Suprapubic skin (tissue), 4 donors: ENCODE measurements around the gene FDXR. TPM values are rescaled to one million over a fixed set of nuclear protein-coding genes. Genes with fewer than 3 reads are reported as not detected.

Experiments used
- DNase-seq, 2 donors: peaks; one replicate each; pipeline ENCODE4 v3.0.0-alpha.2; 2019; ENCODE audit warnings: low spot score in 2 of 2
- H3K27ac ChIP-seq: fragments of 200-600 bp; sonication (generic); one replicate; pipeline ENCODE4 v1.5.1; 2019
- H3K27me3 ChIP-seq: fragments of 200-600 bp; sonication (generic); one replicate; pipeline ENCODE4 v1.5.1; 2019
- H3K36me3 ChIP-seq: fragments of 200-600 bp; sonication (generic); one replicate; pipeline ENCODE4 v1.5.1; 2019
- H3K4me1 ChIP-seq: fragments of 200-600 bp; sonication (generic); one replicate; pipeline ENCODE4 v1.5.1; 2019
- H3K4me3 ChIP-seq: fragments of 200-600 bp; sonication (generic); one replicate; pipeline ENCODE4 v1.5.1; 2019; ENCODE audit warnings: mild to moderate bottlenecking
- H3K9me3 ChIP-seq: fragments of 200-600 bp; sonication (generic); one replicate; pipeline ENCODE4 v1.5.1; 2019
- EP300 ChIP-seq: sonication (generic); formaldehyde crosslinking; IDR thresholded peaks from one replicate; pipeline ENCODE4 v1.6.1; 2017; ENCODE audit warnings: antibody characterized with exemption
- POLR2A ChIP-seq, 2 donors: fragments of 450-650 bp; IDR thresholded peaks; one replicate each; pipeline ENCODE4 v1.6.1; 2017; ENCODE audit warnings: antibody characterized with exemption in 2 of 2, mild to moderate bottlenecking in 2 of 2, moderate library complexity in 2 of 2
- POLR2AphosphoS5 ChIP-seq, 3 donors: sonication (generic); formaldehyde crosslinking; IDR thresholded peaks; one replicate each; pipeline ENCODE4 v1.6.1; 2017; ENCODE audit warnings: antibody characterized with exemption in 3 of 3
- WGBS: methylation state at CpG from one replicate; pipeline ENCODE4 v1.1.5; 2018; 5-methylcytosine and 5-hydroxymethylcytosine counted together
- total RNA-seq, 4 donors: library from RNA; depleted of rRNA; stranded (reverse); fragments of >200 nt; gene quantifications; one replicate each; pipeline ENCODE4 v1.1.0, GENCODE V29; 2016
- TF ChIP-seq, protein P1 (sequence below), 2 donors: fragments of 200-600 bp in 1 of 2; fragments of 450-650 bp in 1 of 2; sonication (generic) in 1 of 2; IDR thresholded peaks; one replicate each; pipeline ENCODE4 v1.5.1; 2016 to 2019; ENCODE audit warnings: antibody characterized with exemption in 2 of 2, mild to moderate bottlenecking in 1 of 2, moderate library complexity in 1 of 2

The FDXR gene, protein sequence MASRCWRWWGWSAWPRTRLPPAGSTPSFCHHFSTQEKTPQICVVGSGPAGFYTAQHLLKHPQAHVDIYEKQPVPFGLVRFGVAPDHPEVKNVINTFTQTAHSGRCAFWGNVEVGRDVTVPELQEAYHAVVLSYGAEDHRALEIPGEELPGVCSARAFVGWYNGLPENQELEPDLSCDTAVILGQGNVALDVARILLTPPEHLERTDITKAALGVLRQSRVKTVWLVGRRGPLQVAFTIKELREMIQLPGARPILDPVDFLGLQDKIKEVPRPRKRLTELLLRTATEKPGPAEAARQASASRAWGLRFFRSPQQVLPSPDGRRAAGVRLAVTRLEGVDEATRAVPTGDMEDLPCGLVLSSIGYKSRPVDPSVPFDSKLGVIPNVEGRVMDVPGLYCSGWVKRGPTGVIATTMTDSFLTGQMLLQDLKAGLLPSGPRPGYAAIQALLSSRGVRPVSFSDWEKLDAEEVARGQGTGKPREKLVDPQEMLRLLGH
- total RNA-seq, result 10 to 100 TPM; 19.1 to 34.1 (median 24.7) TPM

DNA sequence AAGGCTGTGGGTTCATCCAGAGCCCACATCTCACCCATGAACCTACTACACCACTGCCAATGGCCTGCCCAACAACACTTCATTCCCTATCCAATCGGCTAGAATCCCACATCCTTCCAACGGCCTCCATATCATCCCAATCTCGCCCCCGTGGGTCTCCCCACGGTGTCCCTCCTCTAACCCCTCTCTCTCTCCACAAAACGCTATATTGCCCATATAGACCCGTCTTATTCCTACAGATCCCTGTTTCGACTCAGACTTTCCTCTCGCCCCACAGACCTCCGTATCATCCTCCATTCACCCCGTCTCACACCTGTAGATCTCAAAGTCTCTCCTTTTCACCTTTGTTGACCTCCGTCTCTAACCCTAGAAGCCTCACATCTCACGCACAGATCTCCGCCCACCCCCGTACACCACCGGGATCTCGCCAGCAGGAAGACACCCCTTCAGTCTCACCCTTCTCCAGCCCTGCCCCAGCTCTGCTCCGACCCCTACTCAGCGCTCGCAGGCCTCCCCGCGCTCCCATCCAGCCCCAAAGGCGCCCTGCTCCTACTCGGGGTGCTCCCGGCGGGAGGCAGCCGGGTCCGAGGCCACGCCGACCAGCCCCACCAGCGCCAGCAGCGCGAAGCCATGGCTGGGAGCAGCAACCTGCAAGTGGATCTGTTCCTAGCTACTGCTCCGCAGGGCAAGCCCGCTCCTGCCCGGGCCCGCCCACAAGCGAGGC, at the start of gene FDXR:
FDXR (minus strand) TSS at position 682 of the 724 bp plus-strand sequence; CDS start at position 632, 50 bp downstream.
- Histone ChIP-seq H3K36me3 (no peaks in the 10 kb centered on the region), H3K4me1 (peaks cover 22% of the 10 kb centered on the region), H3K27me3 (no peaks in the 10 kb centered on the region), H3K27ac (peak within 1 kb of the TSS; percentile 87), H3K9me3 (no peaks in the 10 kb centered on the region), H3K4me3 (peak within 1 kb of the TSS; percentile 61)
- no peak for TF ChIP-seq POLR2AphosphoS5 (IDR thresholded peaks at IDR 0.05)
- peak in 1 of 2 donors; percentile 23 for TF ChIP-seq POLR2A (IDR thresholded peaks at IDR 0.05)
- 11% methylated on average over 27 of the region's 38 CpGs for WGBS
- DNase-seq, result peak in 1 of 2 donors; percentile 59

DNA sequence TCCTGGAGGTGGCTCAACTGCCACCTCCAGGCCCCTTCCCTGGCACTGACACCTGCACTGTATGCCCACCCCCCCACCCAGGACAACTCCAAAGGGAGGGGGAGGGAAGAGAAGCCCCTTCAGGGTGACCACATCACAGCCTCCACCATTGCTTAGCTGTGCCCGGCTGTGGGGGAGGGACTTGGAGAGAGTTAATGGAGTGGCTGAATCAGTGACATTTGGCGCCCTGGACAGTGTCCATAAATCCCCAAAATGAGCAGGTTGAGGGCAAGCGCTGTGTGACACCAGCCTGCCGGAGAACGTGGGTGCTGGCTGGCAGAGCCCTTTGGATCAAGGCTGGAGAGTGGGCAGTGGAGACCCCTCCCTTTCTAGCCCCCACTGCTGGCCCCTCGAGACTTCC, 49.4 kb upstream of the FDXR start:
- peaks cover 65% of the 10 kb centered on the region for H3K27me3 ChIP-seq
- no peaks in the 10 kb centered on the region for H3K9me3 ChIP-seq
- no peak overlapping the region for H3K4me3 ChIP-seq
- H3K4me1 ChIP-seq, result peaks cover 44% of the 10 kb centered on the region
- 49% methylated on average over 6 of the region's 6 CpGs for WGBS
- DNase-seq, result no peak
- TF ChIP-seq POLR2A (IDR thresholded peaks at IDR 0.05) (no peak), POLR2AphosphoS5 (IDR thresholded peaks at IDR 0.05) (no peak), EP300 (no peak)
- TF ChIP-seq, protein P1, sequence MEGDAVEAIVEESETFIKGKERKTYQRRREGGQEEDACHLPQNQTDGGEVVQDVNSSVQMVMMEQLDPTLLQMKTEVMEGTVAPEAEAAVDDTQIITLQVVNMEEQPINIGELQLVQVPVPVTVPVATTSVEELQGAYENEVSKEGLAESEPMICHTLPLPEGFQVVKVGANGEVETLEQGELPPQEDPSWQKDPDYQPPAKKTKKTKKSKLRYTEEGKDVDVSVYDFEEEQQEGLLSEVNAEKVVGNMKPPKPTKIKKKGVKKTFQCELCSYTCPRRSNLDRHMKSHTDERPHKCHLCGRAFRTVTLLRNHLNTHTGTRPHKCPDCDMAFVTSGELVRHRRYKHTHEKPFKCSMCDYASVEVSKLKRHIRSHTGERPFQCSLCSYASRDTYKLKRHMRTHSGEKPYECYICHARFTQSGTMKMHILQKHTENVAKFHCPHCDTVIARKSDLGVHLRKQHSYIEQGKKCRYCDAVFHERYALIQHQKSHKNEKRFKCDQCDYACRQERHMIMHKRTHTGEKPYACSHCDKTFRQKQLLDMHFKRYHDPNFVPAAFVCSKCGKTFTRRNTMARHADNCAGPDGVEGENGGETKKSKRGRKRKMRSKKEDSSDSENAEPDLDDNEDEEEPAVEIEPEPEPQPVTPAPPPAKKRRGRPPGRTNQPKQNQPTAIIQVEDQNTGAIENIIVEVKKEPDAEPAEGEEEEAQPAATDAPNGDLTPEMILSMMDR (IDR thresholded peaks at IDR 0.05), result no peak
- H3K36me3 ChIP-seq, result no peaks in the 10 kb centered on the region
- H3K27ac ChIP-seq, result no peak overlapping the region

DNA sequence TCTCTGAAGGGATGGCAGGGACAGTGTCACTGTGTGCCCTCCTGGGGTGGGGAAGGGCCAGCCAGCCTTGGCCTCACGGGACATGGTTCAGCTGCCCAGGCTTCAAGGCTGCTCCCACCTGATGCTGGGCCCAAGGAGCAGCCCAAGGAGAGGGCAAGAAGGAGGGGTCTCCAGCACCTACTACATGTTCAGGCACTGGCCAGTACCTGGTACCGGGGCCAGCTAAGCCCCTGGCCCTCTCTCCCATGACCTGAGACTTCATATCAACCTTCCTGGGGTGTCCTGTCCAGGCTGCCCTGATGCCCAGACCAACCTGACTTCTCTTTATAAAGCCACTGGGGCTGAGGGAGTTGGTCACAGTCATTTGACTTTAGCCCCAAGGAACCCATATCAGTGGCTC, 49.0 kb upstream of the FDXR start:
- H3K9me3 ChIP-seq, result no peaks in the 10 kb centered on the region
- peaks cover 44% of the 10 kb centered on the region for H3K4me1 ChIP-seq
- DNase-seq, result no peak
- H3K36me3 ChIP-seq, result no peaks in the 10 kb centered on the region
- H3K27ac ChIP-seq, result no peak overlapping the region
- WGBS, result 100% methylated on average over 1 of the region's 2 CpGs
- peaks cover 64% of the 10 kb centered on the region for H3K27me3 ChIP-seq
- no peak for TF ChIP-seq EP300
- no peak overlapping the region for H3K4me3 ChIP-seq

- Histone ChIP-seq H3K9me3 (no peaks in the 10 kb centered on the region), H3K27me3 (peaks cover 63% of the 10 kb centered on the region), H3K4me3 (no peak overlapping the region), H3K36me3 (no peaks in the 10 kb centered on the region), H3K4me1 (peaks cover 44% of the 10 kb centered on the region), H3K27ac (no peak overlapping the region)
- TF ChIP-seq POLR2A (IDR thresholded peaks at IDR 0.05) (no peak), POLR2AphosphoS5 (IDR thresholded peaks at IDR 0.05) (no peak), EP300 (no peak)
- TF ChIP-seq, protein P1 (IDR thresholded peaks at IDR 0.05), result no peak
- WGBS, result 21% methylated on average over 14 of the region's 19 CpGs
- DNase-seq, result no peak
Observed at GRCh38 chr17:74921026-74921681, 48.4 kb upstream of the FDXR start.

DNA sequence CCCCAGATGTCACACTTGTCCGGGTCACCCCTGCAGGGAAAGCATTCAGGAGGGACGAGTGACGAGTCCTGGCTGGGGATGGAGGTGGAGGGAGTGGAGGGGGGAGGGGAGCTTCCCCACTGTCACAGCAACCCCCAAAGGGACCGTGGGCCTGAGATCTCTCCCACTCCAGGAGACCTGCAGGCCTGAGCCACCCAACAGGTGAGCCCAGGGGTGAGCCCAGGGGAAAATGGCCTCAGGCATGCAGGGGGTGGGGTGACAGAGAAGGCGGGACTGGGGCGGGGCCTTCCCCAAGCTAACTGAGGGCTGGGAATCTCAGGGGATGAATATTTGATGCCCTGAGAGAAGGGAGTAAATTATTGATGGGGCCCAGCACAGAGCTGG, 47.8 kb upstream of the FDXR start:
- Histone ChIP-seq H3K4me3 (no peak overlapping the region), H3K27me3 (peaks cover 60% of the 10 kb centered on the region), H3K9me3 (no peaks in the 10 kb centered on the region), H3K27ac (no peak overlapping the region), H3K4me1 (peaks cover 44% of the 10 kb centered on the region), H3K36me3 (no peaks in the 10 kb centered on the region)
- no peak for TF ChIP-seq EP300
- TF ChIP-seq, protein P1 (IDR thresholded peaks at IDR 0.05), result no peak
- TF ChIP-seq POLR2A (IDR thresholded peaks at IDR 0.05), result no peak
- TF ChIP-seq POLR2AphosphoS5 (IDR thresholded peaks at IDR 0.05), result no peak
- WGBS, result 38% methylated on average over 5 of the region's 6 CpGs
- no peak for DNase-seq

- peaks cover 56% of the 10 kb centered on the region for H3K27me3 ChIP-seq
- DNase-seq, result no peak
- H3K9me3 ChIP-seq, result no peaks in the 10 kb centered on the region
- peaks cover 44% of the 10 kb centered on the region for H3K4me1 ChIP-seq
- H3K36me3 ChIP-seq, result no peaks in the 10 kb centered on the region
- WGBS, result no CpG with 5 or more reads among the region's 27 CpGs
- H3K27ac ChIP-seq, result no peak overlapping the region
- TF ChIP-seq POLR2AphosphoS5 (IDR thresholded peaks at IDR 0.05), result no peak
- TF ChIP-seq, protein P1 (IDR thresholded peaks at IDR 0.05), result no peak
- no peak for TF ChIP-seq EP300
- H3K4me3 ChIP-seq, result no peak overlapping the region
Observed at GRCh38 chr17:74920306-74920620, 47.5 kb upstream of the FDXR start.
